GM12878 (cell line): ENCODE data around the gene DIABLO. TPM values are rescaled to one million over a fixed set of nuclear protein-coding genes. Genes with fewer than 3 reads are reported as not detected.

ENCODE experiments used
- ATAC-seq: fragments of 200-7000 bp; cut with Tn5 transposase; 3 replicates; pipeline ENCODE4 v1.9.1; 2020; ENCODE audit warnings: mild to moderate bottlenecking, moderate library complexity
- BruUV-seq: library from RNA; stranded (reverse); fragments of 400-500 nt; replicated peaks from 2 replicates; lab custom pipeline; 2021; lab: Mats Ljungman, UMichigan
- CTCF ChIA-PET: fragments of 300-600 bp; sonication (Branson Sonifier 250); formaldehyde crosslinking; extraction: SDS; loops from one replicate; lab custom pipeline; 2021; ENCODE audit warnings: inconsistent platforms; lab: Yijun Ruan, JAX
- POLR2A ChIA-PET: fragments of 350-600 bp; formaldehyde crosslinking; extraction: SDS; loops from one replicate; lab custom pipeline; 2021; ENCODE audit warnings: inconsistent platforms; lab: Charles Lee
- RAD21 ChIA-PET: fragments of 300-600 bp; sonication (Branson Sonifier 250); formaldehyde crosslinking; loops from one replicate; lab custom pipeline; 2023; ENCODE audit warnings: antibody characterized with exemption; ENCODE audit not compliant: unreplicated experiment; lab: Charles Lee
- SMC1A ChIA-PET: fragments of 300-600 bp; sonication (Branson Sonifier 250); formaldehyde crosslinking; loops from one replicate; lab custom pipeline; 2023; ENCODE audit not compliant: unreplicated experiment, uncharacterized antibody; lab: Charles Lee
- DNase-seq: peaks from one replicate; pipeline ENCODE4 v3.0.0-alpha.2; 2011; ENCODE audit warnings: low read depth, low spot score
- FAIRE-seq: peaks from 3 replicates; lab custom pipeline; 2011; peaks lifted over from hg19 to GRCh38; lab: Jason Lieb, UNC
- H2AFZ ChIP-seq: 2 replicates; pipeline ENCODE4 v1.6.0; 2011; ENCODE audit warnings: low read depth, low read length, control low read depth; ENCODE audit not compliant: control insufficient read depth
- H3K27ac ChIP-seq: 2 replicates; pipeline ENCODE4 v1.5.1; 2011; ENCODE audit warnings: control low read depth; ENCODE audit not compliant: control insufficient read depth, insufficient read depth
- H3K27me3 ChIP-seq, 2 experiments: replicated peaks in 1 of 2; 2 replicates each; pipeline versions ENCODE4 v1.6.0 to v1.6.1; 2011; ENCODE audit warnings: low read length in 1 of 2; ENCODE audit not compliant: control insufficient read depth in 2 of 2, insufficient read depth in 2 of 2
- H3K36me3 ChIP-seq, 2 experiments: 2 replicates each; pipeline ENCODE4 v1.5.1; 2011; ENCODE audit warnings: low read length in 1 of 2; ENCODE audit not compliant: control insufficient read depth in 2 of 2, insufficient read depth in 2 of 2
- H3K4me1 ChIP-seq: 2 replicates; pipeline ENCODE4 v1.6.1; 2011; ENCODE audit warnings: mild to moderate bottlenecking, low read length, moderate library complexity, mixed read lengths; ENCODE audit not compliant: control insufficient read depth, insufficient read depth
- H3K4me2 ChIP-seq: 2 replicates; pipeline ENCODE4 v1.6.0; 2011; ENCODE audit warnings: control low read depth; ENCODE audit not compliant: control insufficient read depth, insufficient read depth
- H3K4me3 ChIP-seq: fragments of 200-600 bp; sonication (generic); 2 replicates; pipeline ENCODE4 v1.5.1; 2016
- H3K79me2 ChIP-seq: 2 replicates; pipeline ENCODE4 v1.6.0; 2011; ENCODE audit warnings: low read length; ENCODE audit not compliant: control insufficient read depth, insufficient read depth
- H3K9ac ChIP-seq: 2 replicates; pipeline ENCODE4 v1.8.0; 2011; ENCODE audit warnings: low read length, control low read depth, mixed read lengths; ENCODE audit not compliant: control insufficient read depth, insufficient read depth
- H3K9me3 ChIP-seq: replicated peaks from 3 replicates; pipeline ENCODE4 v1.5.1; 2011; ENCODE audit warnings: mild to moderate bottlenecking, low read length; ENCODE audit not compliant: control insufficient read depth, insufficient read depth
- H4K20me1 ChIP-seq: 2 replicates; pipeline ENCODE4 v1.6.0; 2011; ENCODE audit not compliant: control insufficient read depth, insufficient read depth
- BRCA1 ChIP-seq: IDR thresholded peaks from 2 replicates; pipeline ENCODE4 v1.6.1; 2011; ENCODE audit warnings: low read depth, low read length, improper control_type of control experiment
- MEF2B ChIP-seq: fragments of 450-650 bp; IDR thresholded peaks from 2 replicates; pipeline ENCODE4 v1.6.1; 2018; ENCODE audit warnings: mild to moderate bottlenecking, moderate library complexity; ENCODE audit not compliant: partially characterized antibody, poor library complexity, severe bottlenecking
- MTA2 ChIP-seq: fragments of 450-650 bp; IDR thresholded peaks from 2 replicates; pipeline ENCODE4 v1.6.1; 2016; ENCODE audit warnings: low read depth, mild to moderate bottlenecking, moderate library complexity
- NFIC ChIP-seq: IDR thresholded peaks from 2 replicates; pipeline ENCODE4 v1.6.1; 2012; ENCODE audit warnings: low read depth, mild to moderate bottlenecking, inconsistent platforms, low read length, moderate library complexity
- NFYB ChIP-seq: IDR thresholded peaks from 2 replicates; pipeline ENCODE4 v1.6.1; 2011; ENCODE audit warnings: low read depth, mild to moderate bottlenecking, low read length, improper control_type of control experiment, moderate library complexity; ENCODE audit not compliant: insufficient read depth
- POLR2AphosphoS2 ChIP-seq: IDR thresholded peaks from 2 replicates; pipeline ENCODE4 v1.6.1; 2011; ENCODE audit warnings: low read depth, mild to moderate bottlenecking, low read length, improper control_type of control experiment, moderate library complexity
- RCOR1 ChIP-seq: conservative IDR thresholded peaks from 2 replicates; pipeline ENCODE4 v1.6.1; 2012; ENCODE audit warnings: low read depth, low read length, improper control_type of control experiment
- TARDBP ChIP-seq: IDR thresholded peaks from 2 replicates; pipeline ENCODE4 v1.6.1; 2016; ENCODE audit warnings: borderline replicate concordance
- ZSCAN29 ChIP-seq: fragments of 450-650 bp; IDR thresholded peaks from 2 replicates; pipeline ENCODE4 v1.6.1; 2017; ENCODE audit warnings: mild to moderate bottlenecking, moderate library complexity
- WGBS: methylation state at CpG from one replicate; pipeline ENCODE4 v1.1.6; 2016; ENCODE audit warnings: low lambda C conversion rate; ENCODE audit not compliant: insufficient replicate concordance, insufficient coverage; ENCODE audit errors: missing lambda C conversion rate; 5-methylcytosine and 5-hydroxymethylcytosine counted together
- in situ Hi-C: fragments of 300-500 bp; cut with MboI; formaldehyde crosslinking; loops from 9 replicates; pipeline ENCODE4 v1.14.3; 2018; ENCODE audit warnings: mixed read lengths
- intact Hi-C: fragments of 100-400 bp; cut with micrococcal nuclease; formaldehyde crosslinking; loops from one replicate; pipeline ENCODE4 v1.14.2; 2022; ENCODE audit not compliant: unreplicated experiment
- polyA plus RNA-seq, 11 experiments: library from polyadenylated mRNA; depleted of rRNA in 4 of 11; unstranded in 6 of 11; stranded (reverse) in 5 of 11; fragments of >200 nt; fragmentation: Nextera tagmentation in 4 of 11; fragmentation: Illumina TruSeq in 1 of 11; extraction: Ambion mirVana in 4 of 11; extraction: Trizol in 1 of 11; gene quantifications; 1 replicate in 1 of 11; 2 replicates in 10 of 11; pipeline versions ENCODE4 v1.2.1 to v1.2.3, GENCODE V29; 2011 to 2016; ENCODE audit warnings: inconsistent platforms in 2 of 11, missing spikeins in 2 of 11, low read depth in 1 of 11
- total RNA-seq, 4 experiments: library from RNA; depleted of rRNA in 3 of 4; stranded (reverse); fragments of >200 nt in 3 of 4; fragmentation: Illumina TruSeq in 1 of 4; extraction: Trizol in 1 of 4; gene quantifications; 2 replicates each; pipeline versions ENCODE4 v1.2.1 to v1.2.3, GENCODE V29; 2013 to 2021
- TF ChIP-seq, protein P1 (sequence below): fragments of 450-650 bp; IDR thresholded peaks from 2 replicates; pipeline ENCODE4 v1.6.1; 2017; ENCODE audit warnings: mild to moderate bottlenecking, moderate library complexity

The DIABLO gene
- total and polyA plus RNA-seq, 10 of the 15 experiments (the other 5 are each of a cell fraction or from before 2014, with no cell fraction given) = 18.3 to 69.9 (median 46.2) TPM

DNA sequence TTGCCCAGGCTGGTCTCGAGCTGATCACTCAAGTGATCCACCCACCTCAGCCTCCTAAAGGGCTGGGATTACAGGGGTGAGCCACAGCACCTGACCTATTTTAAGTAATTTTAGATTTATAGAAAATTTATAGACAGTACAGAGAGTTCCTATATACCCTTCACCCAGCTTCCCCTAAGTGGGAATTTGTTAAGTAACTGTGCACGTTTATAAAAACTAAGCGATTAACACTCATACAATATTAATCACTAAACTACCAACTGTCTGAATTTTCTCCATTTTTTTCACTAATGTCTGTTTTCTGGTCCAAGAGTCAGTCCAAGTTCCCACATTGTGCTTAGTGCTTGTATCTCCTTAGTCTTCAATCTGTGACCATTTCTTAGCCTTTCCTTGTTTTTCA is 57.4 kb downstream of the DIABLO start:
- no peak overlapping the region for H3K9ac ChIP-seq
- no peaks in the 10 kb centered on the region for H4K20me1 ChIP-seq
- TF ChIP-seq MEF2B (no peak), NFYB (no peak), NFIC (no peak), BRCA1 (no peak), TARDBP (no peak), RCOR1 (no peak), POLR2AphosphoS2 (no peak), ZSCAN29 (no peak), MTA2 (no peak)
- TF ChIP-seq, protein P1, sequence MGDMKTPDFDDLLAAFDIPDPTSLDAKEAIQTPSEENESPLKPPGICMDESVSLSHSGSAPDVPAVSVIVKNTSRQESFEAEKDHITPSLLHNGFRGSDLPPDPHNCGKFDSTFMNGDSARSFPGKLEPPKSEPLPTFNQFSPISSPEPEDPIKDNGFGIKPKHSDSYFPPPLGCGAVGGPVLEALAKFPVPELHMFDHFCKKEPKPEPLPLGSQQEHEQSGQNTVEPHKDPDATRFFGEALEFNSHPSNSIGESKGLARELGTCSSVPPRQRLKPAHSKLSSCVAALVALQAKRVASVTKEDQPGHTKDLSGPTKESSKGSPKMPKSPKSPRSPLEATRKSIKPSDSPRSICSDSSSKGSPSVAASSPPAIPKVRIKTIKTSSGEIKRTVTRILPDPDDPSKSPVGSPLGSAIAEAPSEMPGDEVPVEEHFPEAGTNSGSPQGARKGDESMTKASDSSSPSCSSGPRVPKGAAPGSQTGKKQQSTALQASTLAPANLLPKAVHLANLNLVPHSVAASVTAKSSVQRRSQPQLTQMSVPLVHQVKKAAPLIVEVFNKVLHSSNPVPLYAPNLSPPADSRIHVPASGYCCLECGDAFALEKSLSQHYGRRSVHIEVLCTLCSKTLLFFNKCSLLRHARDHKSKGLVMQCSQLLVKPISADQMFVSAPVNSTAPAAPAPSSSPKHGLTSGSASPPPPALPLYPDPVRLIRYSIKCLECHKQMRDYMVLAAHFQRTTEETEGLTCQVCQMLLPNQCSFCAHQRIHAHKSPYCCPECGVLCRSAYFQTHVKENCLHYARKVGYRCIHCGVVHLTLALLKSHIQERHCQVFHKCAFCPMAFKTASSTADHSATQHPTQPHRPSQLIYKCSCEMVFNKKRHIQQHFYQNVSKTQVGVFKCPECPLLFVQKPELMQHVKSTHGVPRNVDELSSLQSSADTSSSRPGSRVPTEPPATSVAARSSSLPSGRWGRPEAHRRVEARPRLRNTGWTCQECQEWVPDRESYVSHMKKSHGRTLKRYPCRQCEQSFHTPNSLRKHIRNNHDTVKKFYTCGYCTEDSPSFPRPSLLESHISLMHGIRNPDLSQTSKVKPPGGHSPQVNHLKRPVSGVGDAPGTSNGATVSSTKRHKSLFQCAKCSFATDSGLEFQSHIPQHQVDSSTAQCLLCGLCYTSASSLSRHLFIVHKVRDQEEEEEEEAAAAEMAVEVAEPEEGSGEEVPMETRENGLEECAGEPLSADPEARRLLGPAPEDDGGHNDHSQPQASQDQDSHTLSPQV = no peak
- TF ChIP-seq, all 136 proteins: peak for 0
- WGBS = 94% methylated on average over 3 of the region's 3 CpGs
- ChIA-PET CTCF (no interaction called here), POLR2A (no interaction called here), SMC1A (no interaction called here), RAD21 (no interaction called here)
- no peak for ATAC-seq
- BruUV-seq = no TSS peak
- intact Hi-C loops (no loop called here), in situ Hi-C loops (no loop called here)
- Histone ChIP-seq H2AFZ (no peak overlapping the region), H3K79me2 (no peaks in the 10 kb centered on the region), H3K27me3 (peaks cover 0 to 3% of the 10 kb centered on the region in 2 experiments; a peak in 1 of 4 replicates), H3K36me3 (no peaks in the 10 kb centered on the region), H3K4me1 (peaks cover 28% of the 10 kb centered on the region), H3K4me2 (no peak overlapping the region), H3K4me3 (no peak overlapping the region), H3K9me3 (no peaks in the 10 kb centered on the region), H3K27ac (no peak overlapping the region)
- FAIRE-seq = no peak
- no peak for DNase-seq
